NCI-H82 (cell line): ENCODE measurements around the gene CHST8.

ENCODE experiments used
- DNase-seq: peaks from one replicate; lab custom pipeline; 2025; lab: John Stamatoyannopoulos, UW

The CHST8 gene

DNA sequence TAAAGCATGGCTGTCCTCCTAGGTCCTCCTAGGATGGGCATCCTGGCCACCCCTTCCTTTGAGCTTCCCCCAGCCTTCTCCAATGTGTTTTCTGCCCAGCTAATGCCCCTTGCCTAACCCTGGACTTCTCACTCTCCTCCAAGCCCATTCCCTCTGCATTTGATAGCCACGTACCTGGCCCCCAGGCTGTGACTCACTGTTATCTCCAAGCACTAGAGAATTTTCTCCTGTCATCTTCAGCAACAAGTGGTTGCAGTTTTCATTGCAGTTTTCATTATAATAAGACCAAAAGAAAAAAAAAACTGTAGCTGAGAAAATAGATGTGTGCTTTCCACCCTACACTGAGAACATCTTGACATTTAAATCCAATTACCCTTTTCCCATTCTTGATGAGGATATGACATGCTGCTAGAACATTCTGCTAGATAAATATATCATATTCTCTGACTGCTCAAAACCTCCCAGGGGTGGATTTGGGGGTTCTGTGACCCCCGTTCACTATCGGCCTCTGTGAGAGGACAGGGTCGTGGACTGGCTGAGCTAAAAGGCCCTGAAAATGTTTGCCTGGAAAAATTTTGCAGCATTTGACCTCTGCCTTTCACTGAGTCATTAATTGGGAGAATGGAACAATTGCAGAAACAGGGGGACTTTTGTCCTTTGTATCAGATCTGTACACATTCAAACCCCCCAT is 116.1 kb downstream of the CHST8 start:
- no peak for DNase-seq

GRCh38 chr19:33740811-33741396 is 119.2 kb downstream of the CHST8 start:
- DNase-seq: peak; percentile 15

DNA sequence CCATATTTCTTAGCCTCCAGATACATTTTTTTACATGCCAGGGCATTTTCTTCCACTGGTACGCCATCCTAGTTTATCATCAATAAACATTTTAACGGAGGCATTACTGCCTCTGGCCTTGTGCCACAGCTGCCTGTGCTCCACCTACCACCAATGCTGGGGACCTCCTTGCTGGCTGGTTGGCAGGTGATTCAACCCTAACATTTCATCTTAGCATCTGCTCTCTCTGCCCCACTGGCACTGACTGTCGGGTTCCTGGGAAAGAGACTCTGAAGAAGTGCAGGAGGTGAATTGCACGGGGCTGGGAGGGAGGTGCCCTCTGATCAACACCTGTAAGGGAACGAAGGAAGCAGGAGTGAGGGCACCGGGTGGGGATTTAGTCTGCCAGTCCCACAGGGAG is 123.5 kb downstream of the CHST8 start:
- no peak for DNase-seq

GRCh38 chr19:33746159-33746558 is 124.4 kb downstream of the CHST8 start:
- no peak for DNase-seq

- no peak for DNase-seq
Observed at GRCh38 chr19:33747273-33747672, 125.5 kb downstream of the CHST8 start.

- DNase-seq: no peak
Observed at GRCh38 chr19:33748231-33748630, 126.5 kb downstream of the CHST8 start.

DNA sequence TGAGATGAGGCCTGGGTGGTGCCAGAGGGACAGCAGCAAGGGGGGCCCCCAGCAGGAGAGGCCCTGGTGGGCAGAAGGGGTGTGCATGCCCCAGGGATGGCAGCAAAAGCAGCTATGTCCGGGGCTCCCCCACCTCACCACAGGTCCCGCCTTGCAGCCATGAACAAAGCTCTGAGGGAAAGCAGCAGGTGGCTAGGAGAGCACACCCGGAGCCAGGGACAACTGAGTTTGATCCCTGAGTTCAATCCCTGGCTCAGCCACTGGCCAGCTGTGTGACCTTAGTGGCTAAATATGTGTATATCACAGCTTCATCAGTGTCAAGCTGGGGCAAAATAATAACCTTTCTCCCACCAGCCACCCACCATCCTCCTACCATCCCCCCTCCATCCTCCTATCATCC is 127.3 kb downstream of the CHST8 start:
- no peak for DNase-seq

GRCh38 chr19:33749619-33750175 is 127.9 kb downstream of the CHST8 start:
- no peak for DNase-seq

- DNase-seq: peak; percentile 44
Observed at GRCh38 chr19:33750587-33751435, 129.1 kb downstream of the CHST8 start.

GRCh38 chr19:33751436-33751770 is 129.7 kb downstream of the CHST8 start:
- DNase-seq: no peak

DNA sequence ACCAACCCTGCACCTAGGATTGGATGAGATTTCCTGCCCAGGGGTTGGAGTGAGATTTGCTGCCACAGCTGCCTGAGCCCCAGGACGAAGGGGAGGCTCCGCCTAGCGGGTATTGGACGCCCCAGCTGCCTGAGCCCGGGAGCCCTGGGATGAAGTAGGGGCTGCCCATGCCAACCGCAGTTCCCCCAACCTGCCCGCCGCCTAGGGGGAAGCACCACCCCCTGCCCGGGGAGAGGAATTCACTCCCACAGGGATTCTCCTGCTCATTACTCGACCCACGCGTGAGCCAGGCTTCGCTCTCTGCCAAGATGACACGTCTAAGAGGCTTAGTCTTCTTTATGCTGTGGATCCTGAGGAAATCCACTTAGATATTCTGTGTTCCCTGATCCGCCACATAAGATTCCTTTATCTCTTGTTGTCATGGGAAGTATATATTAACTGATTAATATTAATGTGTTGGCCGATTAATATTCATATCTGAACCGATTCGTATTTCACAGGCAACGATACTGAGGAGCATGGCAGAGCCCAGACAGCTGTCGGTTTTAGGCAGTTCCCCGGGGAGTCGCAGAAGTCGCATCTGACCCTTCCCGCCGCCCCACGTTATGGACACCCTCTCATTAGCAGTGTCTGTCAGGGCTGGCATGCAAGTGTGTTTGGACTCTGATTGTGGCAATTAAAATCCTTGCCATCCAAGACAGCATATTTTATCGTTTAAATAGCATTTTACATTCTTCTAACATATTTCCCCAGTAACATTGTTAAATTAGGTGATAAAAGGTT is 130.5 kb downstream of the CHST8 start:
- DNase-seq: peak; percentile 53

DNA sequence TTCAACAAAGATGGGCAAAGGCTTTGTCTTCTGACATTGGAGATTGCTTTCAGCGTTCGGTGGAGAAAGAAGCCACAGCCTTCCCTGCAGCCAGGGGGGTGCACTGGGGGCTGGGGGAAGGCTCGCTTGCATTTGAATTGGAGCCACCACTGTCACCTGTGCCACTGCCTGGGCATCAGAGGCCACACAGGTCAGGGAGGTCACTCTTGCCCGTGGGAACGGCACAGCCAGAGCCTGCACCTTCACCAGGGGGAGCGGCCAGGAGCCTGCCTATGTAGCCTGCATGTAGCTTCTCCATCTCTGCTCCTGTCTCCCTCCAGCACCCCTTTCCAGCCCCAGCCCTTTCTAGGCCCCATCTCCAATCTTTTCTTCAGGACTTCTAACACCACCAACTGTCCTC is 131.2 kb downstream of the CHST8 start:
- DNase-seq: no peak

GRCh38 chr19:33754361-33754760 is 132.6 kb downstream of the CHST8 start:
- no peak for DNase-seq

- peak; percentile 25 for DNase-seq
Observed at GRCh38 chr19:33755099-33756035, 133.6 kb downstream of the CHST8 start.

GRCh38 chr19:33756177-33756576 is 134.4 kb downstream of the CHST8 start:
- no peak for DNase-seq

- no peak for DNase-seq
Observed at GRCh38 chr19:33758541-33759013, 136.8 kb downstream of the CHST8 start.

- DNase-seq: no peak
Observed at GRCh38 chr19:33759356-33759755, 137.6 kb downstream of the CHST8 start.

DNA sequence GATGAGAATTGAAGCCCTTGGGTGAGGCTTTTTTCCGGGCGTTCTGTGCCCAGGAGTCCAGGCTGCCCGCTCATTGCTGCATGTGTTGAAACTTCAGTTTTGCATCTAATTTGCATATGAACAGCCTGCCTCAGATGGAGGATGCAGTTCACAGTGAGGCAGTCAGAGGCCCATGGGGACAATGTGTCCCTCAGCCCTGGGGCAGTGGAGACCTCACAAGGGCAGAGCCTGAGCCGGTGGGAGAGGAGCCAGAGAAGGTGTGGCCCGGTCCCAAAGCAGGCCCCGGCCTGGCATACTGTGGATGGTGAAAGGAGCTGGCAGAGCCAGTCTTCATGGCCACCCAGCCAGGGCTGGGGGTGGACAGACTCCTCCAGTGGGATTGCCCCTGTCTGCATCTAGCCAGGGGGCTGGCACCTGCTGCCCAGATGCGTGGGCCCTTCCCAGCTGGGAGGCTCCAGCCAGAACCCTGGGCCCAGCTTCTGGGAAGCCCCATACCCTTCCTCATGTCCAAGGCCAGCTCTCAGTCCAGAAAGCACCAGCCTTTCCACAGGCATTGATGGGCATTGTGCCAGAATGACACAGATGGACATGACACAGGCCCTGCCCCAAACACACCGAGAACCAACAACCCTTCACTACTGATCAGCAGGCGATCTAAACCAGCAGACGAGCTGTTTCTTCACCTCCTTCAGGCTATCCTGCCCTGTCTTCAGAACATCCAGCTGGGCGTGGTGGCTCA is 142.0 kb downstream of the CHST8 start:
- DNase-seq: no peak

GRCh38 chr19:33766623-33767022 is 144.9 kb downstream of the CHST8 start:
- DNase-seq: no peak

DNA sequence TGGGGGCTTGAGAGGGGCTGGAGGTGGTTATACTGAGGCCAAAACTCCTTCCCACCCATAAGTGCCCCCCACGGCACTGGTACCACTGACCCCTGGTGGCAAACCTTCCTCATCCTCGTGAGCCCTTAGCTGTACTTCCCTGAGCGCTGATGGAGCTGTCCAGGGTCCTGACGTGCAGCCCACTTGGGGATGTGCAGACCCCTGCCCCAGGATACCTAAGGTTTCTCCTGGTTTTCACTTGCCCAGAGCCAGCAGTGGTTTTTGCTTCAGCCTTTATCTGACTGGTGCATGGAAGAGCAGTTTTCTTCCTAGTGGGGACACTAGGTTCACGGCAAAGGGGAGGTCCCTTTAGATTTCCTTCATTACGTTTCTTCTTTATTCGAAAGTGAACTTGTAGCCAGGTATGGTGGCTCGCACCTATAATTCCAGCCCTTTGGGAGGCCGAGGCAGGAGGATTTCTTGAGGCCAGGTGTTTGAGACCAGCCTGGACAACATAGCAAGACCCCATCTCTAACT is 146.2 kb downstream of the CHST8 start:
- no peak for DNase-seq
